ENCODE measurements around the gene UBXN4.
A peak's percentile ranks its signal among the peaks of the same experiment; 100 is the strongest.
"Not testable (repeated sequence)": the region's sequence is repeated elsewhere in the genome, so short reads cannot be mapped to it uniquely, and the experiment has no call there.

The UBXN4 gene

GRCh38 chr2:135768863-135769262 lies 27.2 kb downstream of the UBXN4 start:
- DNase-seq = no peak

GRCh38 chr2:135773319-135773718 lies 31.7 kb downstream of the UBXN4 start:
- DNase-seq = no peak

- no peak for DNase-seq
Measured at GRCh38 chr2:135773917-135774316, 32.3 kb downstream of the UBXN4 start.

GRCh38 chr2:135775420-135775819 lies 33.8 kb downstream of the UBXN4 start:
- no peak for DNase-seq

GRCh38 chr2:135776367-135776766 lies 34.7 kb downstream of the UBXN4 start:
- no peak for DNase-seq

GRCh38 chr2:135782231-135782630 lies 40.6 kb downstream of the UBXN4 start:
- DNase-seq = no peak

- DNase-seq = no peak
Measured at GRCh38 chr2:135783439-135783838, 41.8 kb downstream of the UBXN4 start.

GRCh38 chr2:135785032-135785431 lies 43.4 kb downstream of the UBXN4 start:
- no peak for DNase-seq

GRCh38 chr2:135786823-135787222 lies 45.2 kb downstream of the UBXN4 start:
- no peak for DNase-seq

- no peak for DNase-seq
Measured at GRCh38 chr2:135790423-135790822, 48.8 kb downstream of the UBXN4 start.

GRCh38 chr2:135791418-135792190 lies 49.9 kb downstream of the UBXN4 start:
- no peak for DNase-seq

- no peak for DNase-seq
Measured at GRCh38 chr2:135792401-135793150, 50.9 kb downstream of the UBXN4 start.

GRCh38 chr2:135795641-135796040 lies 54.0 kb downstream of the UBXN4 start:
- not testable (repeated sequence) for DNase-seq

- no peak for DNase-seq
Measured at GRCh38 chr2:135796606-135797005, 55.0 kb downstream of the UBXN4 start.

GRCh38 chr2:135797497-135798274 lies 56.0 kb downstream of the UBXN4 start:
- DNase-seq = peak; percentile 44 to 46

- DNase-seq = no peak
Measured at GRCh38 chr2:135798275-135798705, 56.6 kb downstream of the UBXN4 start.

- no peak for DNase-seq
Measured at GRCh38 chr2:135798762-135799161, 57.1 kb downstream of the UBXN4 start.

- no peak for DNase-seq
Measured at GRCh38 chr2:135799738-135800137, 58.1 kb downstream of the UBXN4 start.

GRCh38 chr2:135800513-135801460 lies 59.1 kb downstream of the UBXN4 start:
- DNase-seq = no peak

- no peak for DNase-seq
Measured at GRCh38 chr2:135802350-135802749, 60.7 kb downstream of the UBXN4 start.

GRCh38 chr2:135803278-135803677 lies 61.6 kb downstream of the UBXN4 start:
- no peak for DNase-seq

GRCh38 chr2:135807874-135808273 lies 66.2 kb downstream of the UBXN4 start:
- DNase-seq = not testable (repeated sequence)

All from NCI-H1930 (cell line).